IMR-90 (cell line): ENCODE measurements around the gene THRB. TPM values are rescaled to one million over a fixed set of nuclear protein-coding genes. Genes with fewer than 3 reads are reported as not detected.

Experiments used
- ATAC-seq: fragments of 200-7000 bp; cut with Tn5 transposase; 2 replicates; pipeline ENCODE4 v1.9.1; 2020; ENCODE audit warnings: low read depth, mild to moderate bottlenecking, moderate library complexity
- BruUV-seq: library from RNA; stranded (reverse); fragments of 400-500 nt; replicated peaks from 2 replicates; lab custom pipeline; 2021; lab: Mats Ljungman, UMichigan
- CTCF ChIA-PET: fragments of 300-600 bp; formaldehyde crosslinking; extraction: SDS; loops from one replicate; lab custom pipeline; 2021; ENCODE audit warnings: antibody characterized with exemption; lab: Yijun Ruan, JAX
- POLR2A ChIA-PET: fragments of 300-600 bp; sonication (Branson Sonifier 250); formaldehyde crosslinking; loops from one replicate; lab custom pipeline; 2022; ENCODE audit warnings: antibody characterized with exemption; ENCODE audit not compliant: unreplicated experiment; lab: Charles Lee
- DNase-seq: peaks from one replicate; pipeline ENCODE4 v3.0.0; 2013
- H2AFZ ChIP-seq: replicated peaks from 2 replicates; pipeline ENCODE3; 2013; ENCODE audit warnings: low read length, mild to moderate bottlenecking; ENCODE audit not compliant: poor library complexity
- H2AK5ac ChIP-seq: 2 replicates; pipeline ENCODE4 v1.6.1; 2013; ENCODE audit warnings: low read depth, low read length, inconsistent platforms
- H2AK9ac ChIP-seq: replicated peaks from 2 replicates; pipeline ENCODE3; 2013; ENCODE audit warnings: mild to moderate bottlenecking, low read depth, low read length, moderate library complexity; ENCODE audit not compliant: poor library complexity
- H2BK120ac ChIP-seq: 2 replicates; pipeline ENCODE4 v1.6.1; 2013; ENCODE audit warnings: low read depth, low read length, inconsistent platforms
- H2BK15ac ChIP-seq: 3 replicates; pipeline ENCODE4 v1.6.1; 2013; ENCODE audit warnings: low read depth, low read length, inconsistent platforms
- H2BK20ac ChIP-seq: 2 replicates; pipeline ENCODE4 v1.6.1; 2013; ENCODE audit warnings: low read depth, mild to moderate bottlenecking, inconsistent platforms, low read length, moderate library complexity
- H2BK5ac ChIP-seq: 2 replicates; pipeline ENCODE4 v1.6.1; 2013; ENCODE audit warnings: mild to moderate bottlenecking, low read depth, low read length, inconsistent platforms; ENCODE audit not compliant: poor library complexity, severe bottlenecking
- H3K14ac ChIP-seq: replicated peaks from 2 replicates; pipeline ENCODE4 v1.6.1; 2013; ENCODE audit warnings: low read depth, low read length, inconsistent platforms
- H3K18ac ChIP-seq: 2 replicates; pipeline ENCODE4 v1.6.1; 2013; ENCODE audit warnings: low read depth, low read length, control low read depth
- H3K23ac ChIP-seq: 2 replicates; pipeline ENCODE4 v1.6.1; 2013; ENCODE audit warnings: low read depth, low read length, inconsistent platforms
- H3K27ac ChIP-seq: 2 replicates; pipeline ENCODE4 v1.5.1; 2013; ENCODE audit warnings: mild to moderate bottlenecking, control low read depth, low read length; ENCODE audit not compliant: insufficient read depth
- H3K27me3 ChIP-seq: 2 replicates; pipeline ENCODE4 v1.6.1; 2013; ENCODE audit warnings: low read length; ENCODE audit not compliant: control insufficient read depth, insufficient read depth
- H3K36me3 ChIP-seq: 2 replicates; pipeline ENCODE4 v1.6.1; 2013; ENCODE audit warnings: low read length, mixed read lengths; ENCODE audit not compliant: control insufficient read depth, insufficient read depth
- H3K4ac ChIP-seq: 2 replicates; pipeline ENCODE4 v1.6.1; 2013; ENCODE audit warnings: low read depth, low read length, inconsistent platforms
- H3K4me1 ChIP-seq: 2 replicates; pipeline ENCODE4 v1.6.1; 2013; ENCODE audit warnings: low read length, mixed read lengths; ENCODE audit not compliant: control insufficient read depth, insufficient read depth
- H3K4me2 ChIP-seq: 2 replicates; pipeline ENCODE4 v1.6.1; 2013; ENCODE audit warnings: low read depth, mild to moderate bottlenecking, control low read depth, low read length, moderate library complexity
- H3K4me3 ChIP-seq: 2 replicates; pipeline ENCODE4 v1.5.1; 2013; ENCODE audit warnings: low read depth, mild to moderate bottlenecking, control low read depth, low read length, moderate library complexity; ENCODE audit not compliant: insufficient read depth
- H3K56ac ChIP-seq: 2 replicates; pipeline ENCODE4 v1.6.1; 2013; ENCODE audit warnings: low read length, inconsistent platforms; ENCODE audit not compliant: insufficient read depth; ENCODE audit errors: extremely low read depth
- H3K79me1 ChIP-seq, 2 experiments: 2 replicates each; pipeline ENCODE4 v1.6.1; 2013; ENCODE audit warnings: low read length in 2 of 2, inconsistent platforms in 1 of 2, low read depth in 1 of 2
- H3K9ac ChIP-seq: 2 replicates; pipeline ENCODE4 v1.6.1; 2013; ENCODE audit warnings: low read depth, low read length, control low read depth
- H3K9me1 ChIP-seq: 2 replicates; pipeline ENCODE4 v1.6.1; 2013; ENCODE audit warnings: low read length, inconsistent platforms; ENCODE audit not compliant: insufficient read depth
- H3K9me3 ChIP-seq: 2 replicates; pipeline ENCODE4 v1.6.1; 2013; ENCODE audit warnings: low read length; ENCODE audit not compliant: control insufficient read depth, insufficient read depth
- H4K20me1 ChIP-seq: 2 replicates; pipeline ENCODE4 v1.6.1; 2013; ENCODE audit warnings: low read length, inconsistent platforms; ENCODE audit not compliant: insufficient read depth
- H4K5ac ChIP-seq: 2 replicates; pipeline ENCODE4 v1.6.1; 2013; ENCODE audit warnings: mild to moderate bottlenecking, low read depth, low read length, control low read depth
- H4K8ac ChIP-seq, 2 experiments: 2 replicates each; pipeline ENCODE4 v1.6.1; 2013; ENCODE audit warnings: low read depth in 2 of 2, low read length in 2 of 2, control low read depth in 1 of 2, inconsistent platforms in 1 of 2
- H4K91ac ChIP-seq: 2 replicates; pipeline ENCODE4 v1.6.1; 2013; ENCODE audit warnings: low read depth, low read length, inconsistent platforms; ENCODE audit not compliant: insufficient read depth
- CEBPB ChIP-seq: IDR thresholded peaks from 2 replicates; pipeline ENCODE4 v1.6.1; 2012; ENCODE audit warnings: low read depth, low read length, improper control_type of control experiment
- CHD1 ChIP-seq: IDR thresholded peaks from 2 replicates; pipeline ENCODE4 v1.6.1; 2012; ENCODE audit warnings: low read depth, low read length, improper control_type of control experiment
- CTCF ChIP-seq: conservative IDR thresholded peaks from 2 replicates; pipeline ENCODE4 v1.5.1; 2012; ENCODE audit warnings: mild to moderate bottlenecking, low read depth, low read length, improper control_type of control experiment
- FOS ChIP-seq: fragments of 150-350 bp; IDR thresholded peaks from 2 replicates; pipeline ENCODE4 v1.6.1; 2016; ENCODE audit warnings: low read depth, low read length
- MAFK ChIP-seq: IDR thresholded peaks from 2 replicates; pipeline ENCODE4 v1.6.1; 2012; ENCODE audit warnings: low read depth, low read length, improper control_type of control experiment
- MAZ ChIP-seq: IDR thresholded peaks from 2 replicates; pipeline ENCODE4 v1.6.1; 2012; ENCODE audit warnings: low read depth, mild to moderate bottlenecking, low read length, improper control_type of control experiment, moderate library complexity, borderline replicate concordance
- MXI1 ChIP-seq: IDR thresholded peaks from 2 replicates; pipeline ENCODE4 v1.6.1; 2012; ENCODE audit warnings: low read depth, mild to moderate bottlenecking, low read length, moderate library complexity, borderline replicate concordance
- POLR2A ChIP-seq: IDR thresholded peaks from 2 replicates; pipeline ENCODE4 v1.6.1; 2012; ENCODE audit warnings: mild to moderate bottlenecking, low read depth, low read length
- RAD21 ChIP-seq: IDR thresholded peaks from 2 replicates; pipeline ENCODE4 v1.6.1; 2012; ENCODE audit warnings: low read length, improper control_type of control experiment
- RCOR1 ChIP-seq: IDR thresholded peaks from 2 replicates; pipeline ENCODE4 v1.6.1; 2012; ENCODE audit warnings: mild to moderate bottlenecking, low read length, improper control_type of control experiment; ENCODE audit not compliant: insufficient replicate concordance
- WGBS, 2 experiments: methylation state at CpG; one replicate each; pipeline versions ENCODE4 v1.1.5 to v1.1.7; 2013; ENCODE audit warnings: missing lambda C conversion rate in 2 of 2; ENCODE audit not compliant: insufficient read length in 1 of 2; ENCODE audit errors: extremely low coverage in 2 of 2; 5-methylcytosine and 5-hydroxymethylcytosine counted together
- dilution Hi-C: fragments of 300-500 bp; cut with HindIII; formaldehyde crosslinking; loops from one replicate; pipeline ENCODE4 v1.14.3; 2018; ENCODE audit warnings: low sequenced_read_pairs; ENCODE audit not compliant: unreplicated experiment
- in situ Hi-C: fragments of 300-500 bp; cut with MboI; formaldehyde crosslinking; loops from 3 replicates; pipeline ENCODE4 v1.14.3; 2019; ENCODE audit warnings: low sequenced_read_pairs, inconsistent platforms, mixed read lengths
- intact Hi-C: fragments of 100-400 bp; cut with micrococcal nuclease; formaldehyde crosslinking; loops from 2 replicates; pipeline ENCODE4 v1.10.0; 2022
- polyA plus RNA-seq, 3 experiments: library from polyadenylated mRNA; depleted of rRNA; stranded (reverse); fragments of >200 nt; gene quantifications; 2 replicates each; pipeline ENCODE4 v1.2.3, GENCODE V29; 2012; ENCODE audit warnings: low replicate concordance in 1 of 3
- total RNA-seq: library from RNA; depleted of rRNA; stranded (reverse); fragments of >200 nt; gene quantifications from 2 replicates; pipeline ENCODE4 v1.2.3, GENCODE V29; 2012
- TF ChIP-seq, protein P1 (sequence below): fragments of 150-350 bp; IDR thresholded peaks from 2 replicates; pipeline ENCODE4 v1.6.1; 2017; ENCODE audit warnings: mild to moderate bottlenecking, antibody characterized with exemption, low read length, low read depth

THRB gene
- total and polyA plus RNA-seq, 2 of the 4 experiments (the other 2 are of a cell fraction) = under 0.01 TPM; not detected in 1

DNA sequence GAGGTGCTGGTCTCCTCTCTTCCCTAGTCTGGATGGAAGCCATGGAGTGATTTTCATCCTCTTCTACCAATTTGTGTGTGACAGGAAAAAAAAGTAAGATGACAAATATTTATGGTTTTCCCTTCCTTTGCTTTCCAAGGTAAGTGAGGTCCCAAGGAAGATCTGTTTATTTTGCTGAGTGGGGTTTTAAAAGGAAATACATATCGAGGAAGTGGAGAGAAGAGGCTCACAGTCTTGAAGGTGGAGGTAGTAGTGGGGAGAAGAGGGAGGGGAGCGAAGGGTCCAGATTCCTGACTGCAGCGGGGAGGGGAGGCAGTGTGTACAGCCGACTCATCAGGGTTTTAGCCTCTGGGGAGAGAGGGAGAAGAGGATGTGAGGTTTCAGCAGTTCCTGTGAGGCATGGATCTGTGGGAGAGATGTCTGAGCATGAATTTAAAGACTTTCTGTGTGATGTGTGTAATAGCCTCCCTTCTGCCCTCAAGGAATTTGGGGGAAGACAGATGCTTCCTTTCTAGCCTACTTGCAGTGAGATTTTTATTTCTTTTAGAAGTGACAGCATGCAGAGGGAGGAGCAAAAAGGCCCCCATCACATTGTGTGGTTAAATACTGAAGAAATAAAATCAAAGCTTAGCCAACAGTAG is 272.4 kb downstream of the THRB start:
- Histone ChIP-seq H3K14ac (no peak overlapping the region), H3K27ac (no peak overlapping the region), H3K23ac (no peak overlapping the region), H3K79me1 (no peaks in the 10 kb centered on the region), H2BK15ac (no peak overlapping the region), H2BK5ac (no peak overlapping the region), H2AK5ac (no peak overlapping the region), H3K56ac (no peak overlapping the region), H3K18ac (no peak overlapping the region), H3K9me3 (no peaks in the 10 kb centered on the region), H4K8ac (no peak overlapping the region), H3K36me3 (no peaks in the 10 kb centered on the region), H3K9me1 (peaks cover 3% of the 10 kb centered on the region; the same call in 1 of the 2 replicates), H4K20me1 (no peaks in the 10 kb centered on the region; the same call in 1 of the 2 replicates), H2BK20ac (no peak overlapping the region), H4K5ac (no peak overlapping the region), H3K9ac (no peak overlapping the region), H2AFZ (peak overlapping the region; percentile 10), H3K4ac (no peak overlapping the region), H4K91ac (no peak overlapping the region), H2AK9ac (no peak overlapping the region), H3K4me3 (no peak overlapping the region), H3K4me1 (peaks cover 2% of the 10 kb centered on the region; the same call in 1 of the 2 replicates), H3K27me3 (peaks cover 4% of the 10 kb centered on the region), H2BK120ac (no peak overlapping the region; the same call in 1 of the 2 replicates), H3K4me2 (no peak overlapping the region)
- dilution Hi-C loops = no loop called here
- in situ Hi-C loops = no loop called here
- DNase-seq (no peak), ATAC-seq (no peak)
- ChIA-PET CTCF (no interaction called here), POLR2A (no interaction called here)
- intact Hi-C loops = loop anchor here (5.0 kb wide), 1 partner anchor 175 kb away; no protein-coding TSS in a partner anchor
- no TSS peak for BruUV-seq
- no peak for TF ChIP-seq CHD1
- TF ChIP-seq MAZ = no peak
- no peak for TF ChIP-seq POLR2A
- TF ChIP-seq, protein P1, sequence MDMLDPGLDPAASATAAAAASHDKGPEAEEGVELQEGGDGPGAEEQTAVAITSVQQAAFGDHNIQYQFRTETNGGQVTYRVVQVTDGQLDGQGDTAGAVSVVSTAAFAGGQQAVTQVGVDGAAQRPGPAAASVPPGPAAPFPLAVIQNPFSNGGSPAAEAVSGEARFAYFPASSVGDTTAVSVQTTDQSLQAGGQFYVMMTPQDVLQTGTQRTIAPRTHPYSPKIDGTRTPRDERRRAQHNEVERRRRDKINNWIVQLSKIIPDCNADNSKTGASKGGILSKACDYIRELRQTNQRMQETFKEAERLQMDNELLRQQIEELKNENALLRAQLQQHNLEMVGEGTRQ = no peak
- TF ChIP-seq MXI1 = no peak
- TF ChIP-seq FOS = no peak
- TF ChIP-seq RCOR1 = no peak
- no peak for TF ChIP-seq CEBPB
- no peak for TF ChIP-seq CTCF
- TF ChIP-seq MAFK = no peak
- no peak for TF ChIP-seq RAD21
- 43% methylated on average over 1 of the region's 4 CpGs; no CpG with 5 or more reads in 1 of the 2 experiments for WGBS, 2 experiments
